ENCODE data around the gene CHRNB4. TPM values are rescaled to one million over a fixed set of nuclear protein-coding genes. Genes with fewer than 3 reads are reported as not detected.

CHRNB4 gene
- total RNA-seq, 1 donor from 2014 or later, result 0.23 TPM

DNA sequence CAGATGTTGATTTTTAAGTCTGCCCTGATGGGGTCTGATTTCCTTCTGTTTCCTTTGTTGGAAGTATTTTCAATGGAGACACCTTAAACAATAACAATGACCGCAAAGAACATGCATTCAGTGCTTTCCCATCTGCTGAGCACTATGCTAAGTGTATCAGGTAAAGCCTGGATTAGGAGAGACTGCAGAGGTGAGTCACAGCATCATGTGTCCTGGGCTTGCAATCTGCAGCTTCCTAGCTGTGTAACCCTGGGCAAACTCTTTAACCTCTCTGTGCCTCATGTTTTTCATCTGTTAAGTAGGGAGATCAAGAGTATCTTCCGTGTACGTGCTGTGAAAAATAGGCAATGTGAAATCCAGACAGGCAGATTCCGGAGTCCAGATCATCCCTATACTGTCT, 13.3 kb upstream of the CHRNB4 start:
- no peak for DNase-seq (ENCODE audit: low read depth)
- no peak overlapping the region for H3K4me3 ChIP-seq (ENCODE audit: low read depth, low read length)
- TF ChIP-seq, protein P1, sequence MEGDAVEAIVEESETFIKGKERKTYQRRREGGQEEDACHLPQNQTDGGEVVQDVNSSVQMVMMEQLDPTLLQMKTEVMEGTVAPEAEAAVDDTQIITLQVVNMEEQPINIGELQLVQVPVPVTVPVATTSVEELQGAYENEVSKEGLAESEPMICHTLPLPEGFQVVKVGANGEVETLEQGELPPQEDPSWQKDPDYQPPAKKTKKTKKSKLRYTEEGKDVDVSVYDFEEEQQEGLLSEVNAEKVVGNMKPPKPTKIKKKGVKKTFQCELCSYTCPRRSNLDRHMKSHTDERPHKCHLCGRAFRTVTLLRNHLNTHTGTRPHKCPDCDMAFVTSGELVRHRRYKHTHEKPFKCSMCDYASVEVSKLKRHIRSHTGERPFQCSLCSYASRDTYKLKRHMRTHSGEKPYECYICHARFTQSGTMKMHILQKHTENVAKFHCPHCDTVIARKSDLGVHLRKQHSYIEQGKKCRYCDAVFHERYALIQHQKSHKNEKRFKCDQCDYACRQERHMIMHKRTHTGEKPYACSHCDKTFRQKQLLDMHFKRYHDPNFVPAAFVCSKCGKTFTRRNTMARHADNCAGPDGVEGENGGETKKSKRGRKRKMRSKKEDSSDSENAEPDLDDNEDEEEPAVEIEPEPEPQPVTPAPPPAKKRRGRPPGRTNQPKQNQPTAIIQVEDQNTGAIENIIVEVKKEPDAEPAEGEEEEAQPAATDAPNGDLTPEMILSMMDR (conservative IDR thresholded peaks at IDR 0.05; ENCODE audit: low read depth, low read length), result no peak

DNA sequence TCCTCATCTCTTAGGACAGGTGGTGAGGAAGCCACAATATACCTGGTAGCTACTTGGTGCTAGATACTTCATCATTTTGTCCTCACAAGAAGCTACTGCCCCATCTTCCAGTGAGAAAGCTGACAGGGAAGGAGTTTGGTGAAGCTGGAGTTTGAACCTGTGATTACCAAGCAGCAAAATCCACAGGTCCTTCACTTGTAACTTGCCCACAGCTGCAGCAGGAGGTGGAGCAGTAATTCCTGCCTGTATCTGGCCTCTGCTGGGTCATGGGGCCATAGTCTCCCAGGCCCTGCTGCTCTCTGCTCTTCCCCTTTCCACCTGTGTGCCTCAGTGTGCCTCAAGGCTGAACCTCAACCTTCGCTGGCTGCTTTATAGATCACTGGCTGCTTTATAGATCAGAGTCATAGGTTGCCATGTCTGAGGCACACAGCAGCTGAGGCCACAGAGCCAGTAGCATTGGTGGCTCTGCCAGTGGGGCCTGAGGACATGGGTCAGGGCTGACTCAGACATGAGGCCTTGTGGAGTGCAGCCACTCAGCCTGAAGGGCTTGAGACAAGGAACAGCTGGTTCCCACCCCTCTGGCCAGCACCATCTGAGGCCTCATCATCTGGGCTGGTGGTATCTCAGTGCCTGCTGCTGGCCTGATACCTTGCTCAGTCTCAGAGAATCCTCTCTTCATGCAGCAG, 11.1 kb upstream of the CHRNB4 start:
- H3K4me3 ChIP-seq (ENCODE audit: low read depth, low read length), result no peak overlapping the region
- no peak for DNase-seq (ENCODE audit: low read depth)
- TF ChIP-seq, protein P1 (conservative IDR thresholded peaks at IDR 0.05; ENCODE audit: low read depth, low read length), result no peak

DNA sequence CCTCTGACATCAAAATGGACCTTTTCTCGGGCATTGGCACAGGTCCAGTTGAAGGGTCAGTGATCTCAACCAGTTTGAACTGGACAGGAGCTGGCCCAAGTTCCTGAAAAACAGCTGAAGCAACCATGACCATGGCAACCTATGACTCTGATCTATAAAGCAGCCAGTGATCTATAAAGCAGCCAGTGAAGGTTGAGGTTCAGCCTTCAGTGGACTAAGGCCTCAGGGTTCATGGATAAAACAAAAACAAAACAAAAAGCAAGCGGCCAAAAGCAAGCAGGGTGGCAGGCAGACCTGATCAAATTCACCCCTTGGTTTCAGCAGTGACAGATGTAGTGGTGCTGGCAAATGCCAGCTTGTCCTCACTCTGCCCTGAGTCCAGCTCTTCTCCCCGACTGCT, 10.0 kb upstream of the CHRNB4 start:
- DNase-seq (ENCODE audit: low read depth), result no peak
- H3K4me3 ChIP-seq (ENCODE audit: low read depth, low read length), result no peak overlapping the region
- TF ChIP-seq, protein P1 (conservative IDR thresholded peaks at IDR 0.05; ENCODE audit: low read depth, low read length), result no peak

DNA sequence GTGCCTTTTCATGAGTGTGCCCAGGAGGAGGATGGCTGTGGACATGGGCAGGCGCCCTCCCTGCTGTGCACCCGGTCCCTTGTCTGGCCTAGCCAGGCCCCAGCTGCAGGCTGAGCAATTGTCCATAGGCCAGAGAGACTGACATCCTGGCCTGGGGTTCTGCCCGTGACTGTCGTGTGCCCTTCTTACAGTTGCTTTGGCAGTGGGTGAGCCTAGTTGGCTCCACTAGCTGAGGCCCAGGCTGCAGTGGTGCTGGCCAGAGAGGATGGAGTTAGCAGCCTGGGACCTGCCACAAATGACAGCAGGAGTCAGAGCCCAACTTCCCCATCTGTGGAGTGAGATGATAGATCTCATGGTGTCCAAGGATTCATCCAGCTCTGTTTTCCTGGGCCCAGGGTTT, 9.0 kb upstream of the CHRNB4 start:
- TF ChIP-seq, protein P1 (conservative IDR thresholded peaks at IDR 0.05; ENCODE audit: low read depth, low read length), result no peak
- no peak for DNase-seq (ENCODE audit: low read depth)
- H3K4me3 ChIP-seq (ENCODE audit: low read depth, low read length), result no peak overlapping the region

DNA sequence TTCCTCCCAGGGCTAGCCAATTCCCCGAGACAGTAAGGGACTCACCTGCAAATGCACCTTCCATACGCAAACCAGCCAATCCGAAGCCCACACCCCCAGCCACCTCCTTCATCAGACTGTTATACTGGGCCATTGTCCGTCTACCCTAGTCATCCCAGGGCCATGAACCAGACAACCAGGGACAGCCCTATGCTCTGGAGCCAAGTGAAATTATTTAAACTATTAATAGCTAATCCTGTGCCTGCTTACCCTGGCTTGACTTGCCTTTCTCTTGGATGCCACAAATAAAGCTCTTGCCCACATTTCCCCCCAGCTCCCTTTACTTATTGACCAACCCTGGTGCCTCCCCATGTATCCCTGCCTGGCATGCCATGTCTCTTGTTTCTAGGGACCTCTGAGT, 4.0 kb upstream of the CHRNB4 start:
- DNase-seq (ENCODE audit: low read depth), result no peak
- H3K4me3 ChIP-seq (ENCODE audit: low read depth, low read length), result no peak overlapping the region
- TF ChIP-seq, protein P1 (conservative IDR thresholded peaks at IDR 0.05; ENCODE audit: low read depth, low read length), result no peak

DNA sequence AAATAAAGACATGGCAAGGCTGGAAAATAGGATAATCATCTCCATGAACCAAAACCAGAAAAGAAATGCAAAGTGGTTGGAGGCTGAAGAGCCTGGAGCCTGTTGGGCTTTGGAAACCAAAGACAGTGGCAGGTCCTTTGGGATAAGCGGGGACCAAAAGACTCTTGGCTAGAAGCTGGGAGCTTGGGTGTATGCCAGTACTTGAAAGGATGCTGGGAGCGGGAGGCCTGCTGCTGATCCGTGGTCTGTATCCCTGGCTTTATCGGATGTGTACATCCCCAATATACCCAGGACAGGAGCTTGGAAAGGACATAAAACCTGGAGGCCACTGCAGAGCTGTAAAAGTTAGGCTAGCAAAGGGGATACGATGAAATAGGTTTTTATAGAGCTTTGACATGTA, 1.3 kb upstream of the CHRNB4 start:
- no peak overlapping the region for H3K4me3 ChIP-seq (ENCODE audit: low read depth, low read length)
- TF ChIP-seq, protein P1 (conservative IDR thresholded peaks at IDR 0.05; ENCODE audit: low read depth, low read length), result no peak
- DNase-seq (ENCODE audit: low read depth), result no peak

DNA sequence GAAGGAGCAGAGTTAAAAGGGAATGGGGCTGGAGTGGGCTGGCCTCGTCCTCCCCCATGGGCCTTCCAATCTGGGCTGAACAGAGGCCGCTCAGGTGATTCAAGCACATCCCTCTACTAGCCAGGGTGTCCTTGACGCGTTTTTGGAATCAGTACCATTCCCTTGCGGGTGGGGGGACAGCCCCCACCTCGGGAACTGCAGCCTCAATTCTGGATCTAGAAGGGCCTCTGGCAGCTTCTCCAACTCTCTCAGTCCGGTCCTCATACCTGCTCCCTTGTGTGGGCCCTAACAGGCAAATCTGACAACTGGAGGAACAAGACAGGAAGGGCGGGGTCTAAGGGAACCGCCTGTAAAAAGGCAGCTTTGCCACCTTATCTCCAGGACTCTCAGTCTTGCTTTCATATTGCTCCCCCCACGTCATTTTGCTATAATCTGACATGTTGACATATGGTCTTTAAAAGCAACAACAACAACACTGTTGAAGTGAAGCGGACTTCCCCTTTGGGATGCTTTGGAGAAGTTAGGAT, 802 bp upstream of the CHRNB4 start:
- DNase-seq (ENCODE audit: low read depth), result no peak
- TF ChIP-seq, protein P1 (conservative IDR thresholded peaks at IDR 0.05; ENCODE audit: low read depth, low read length), result no peak
- no peak overlapping the region for H3K4me3 ChIP-seq (ENCODE audit: low read depth, low read length)
